HuH-7 (cell line): ENCODE measurements around the gene DLG2.
A peak's percentile ranks its signal among the peaks of the same experiment; 100 is the strongest.

Source experiments
- DNase-seq: peaks from one replicate; pipeline ENCODE4 v3.0.0; 2011; ENCODE audit warnings: low spot score

DLG2 gene

DNA sequence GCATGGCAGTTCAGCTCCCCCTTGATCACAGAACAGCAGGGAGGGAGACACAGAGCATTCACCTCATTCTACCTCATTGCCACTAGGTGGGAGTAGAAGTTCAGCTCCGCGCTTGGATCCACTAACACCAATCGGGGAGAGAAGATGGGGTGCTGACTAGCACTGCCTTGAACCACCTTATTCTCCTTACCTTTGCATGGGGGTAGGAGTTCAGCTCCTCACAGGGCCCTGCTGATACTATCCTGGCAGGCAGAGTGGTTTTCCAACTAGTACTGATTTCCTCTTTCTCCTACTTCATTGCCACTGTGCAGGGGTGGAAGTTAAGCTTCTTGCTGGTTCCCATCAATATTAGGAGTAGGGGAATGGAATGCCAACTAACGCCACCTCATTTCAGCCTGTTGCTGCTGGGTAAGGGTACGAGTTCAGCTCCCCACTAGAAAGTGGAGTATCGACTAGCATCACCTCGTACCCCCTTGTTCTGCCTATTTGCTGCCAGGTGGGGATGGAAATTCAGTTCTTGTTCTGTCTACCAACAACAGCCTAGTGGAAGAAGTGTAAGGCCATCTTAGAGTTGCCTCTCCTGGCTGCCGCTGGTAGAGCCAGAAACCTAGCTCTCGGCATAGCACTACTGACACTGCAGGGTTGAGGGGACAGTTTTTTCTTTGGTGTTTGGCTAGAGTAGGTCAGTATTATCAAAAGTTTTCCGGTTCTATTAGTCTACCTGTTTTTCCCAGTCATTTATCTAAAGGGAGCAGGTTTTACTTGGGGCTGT is 1790.1 kb downstream of the DLG2 start:
- DNase-seq: peak; percentile 43

DNA sequence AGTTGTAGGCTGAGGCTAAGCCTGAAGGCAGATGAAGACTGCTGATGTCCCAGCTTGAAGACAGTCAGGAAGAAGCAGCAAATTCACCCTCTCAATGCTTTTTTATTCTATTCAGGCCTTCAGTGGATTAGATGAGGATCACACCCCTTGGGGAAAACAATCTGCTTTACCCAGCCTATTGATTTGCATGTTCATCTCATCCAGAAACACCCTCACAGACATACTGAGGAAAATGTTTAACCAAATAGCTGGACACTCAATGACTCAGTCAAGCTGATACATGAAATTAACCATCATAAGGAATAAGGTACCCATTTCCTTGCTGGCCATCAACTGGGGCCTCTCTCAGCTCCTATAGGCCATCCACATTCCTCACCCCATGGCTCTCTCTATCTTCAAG is 1791.1 kb downstream of the DLG2 start:
- no peak for DNase-seq

DNA sequence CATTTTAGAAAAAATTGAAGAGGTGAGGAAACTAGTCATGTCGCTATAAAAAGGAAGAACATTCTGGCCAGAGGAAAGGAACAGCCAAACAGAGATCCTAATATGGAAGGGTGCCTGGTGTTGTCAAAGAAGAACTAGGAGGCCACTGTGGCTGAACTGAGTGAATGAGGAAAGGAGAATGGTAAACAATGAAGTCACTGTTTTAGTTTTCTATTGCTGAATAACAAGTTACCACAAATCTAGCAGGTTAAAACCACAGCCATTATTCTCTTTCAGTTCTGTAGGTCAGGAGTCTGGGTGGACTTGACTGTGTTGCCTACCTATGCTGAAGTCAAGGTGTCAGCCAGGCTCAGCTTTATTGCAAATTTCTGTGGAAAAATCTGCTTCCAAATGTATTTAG is 1791.7 kb downstream of the DLG2 start:
- no peak for DNase-seq

DNA sequence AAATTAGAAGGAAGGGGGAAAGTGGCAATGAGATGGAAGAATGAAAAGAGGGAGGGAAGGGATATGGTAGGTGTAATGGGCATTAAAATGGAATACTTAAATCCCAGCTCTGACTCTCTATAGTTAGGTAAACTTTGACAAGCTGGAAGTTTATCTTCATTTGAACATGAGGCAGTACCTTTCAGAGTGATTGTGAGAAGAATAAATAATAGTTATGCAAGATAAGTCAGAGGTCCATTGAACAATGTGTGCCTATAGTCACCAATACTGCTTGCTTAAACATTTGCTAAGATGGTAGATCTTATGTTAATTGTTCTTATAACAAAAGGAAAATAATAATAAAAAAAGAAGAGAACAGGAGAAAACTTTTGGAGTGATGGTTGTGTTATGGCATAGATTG is 1795.2 kb downstream of the DLG2 start:
- DNase-seq: no peak

DNA sequence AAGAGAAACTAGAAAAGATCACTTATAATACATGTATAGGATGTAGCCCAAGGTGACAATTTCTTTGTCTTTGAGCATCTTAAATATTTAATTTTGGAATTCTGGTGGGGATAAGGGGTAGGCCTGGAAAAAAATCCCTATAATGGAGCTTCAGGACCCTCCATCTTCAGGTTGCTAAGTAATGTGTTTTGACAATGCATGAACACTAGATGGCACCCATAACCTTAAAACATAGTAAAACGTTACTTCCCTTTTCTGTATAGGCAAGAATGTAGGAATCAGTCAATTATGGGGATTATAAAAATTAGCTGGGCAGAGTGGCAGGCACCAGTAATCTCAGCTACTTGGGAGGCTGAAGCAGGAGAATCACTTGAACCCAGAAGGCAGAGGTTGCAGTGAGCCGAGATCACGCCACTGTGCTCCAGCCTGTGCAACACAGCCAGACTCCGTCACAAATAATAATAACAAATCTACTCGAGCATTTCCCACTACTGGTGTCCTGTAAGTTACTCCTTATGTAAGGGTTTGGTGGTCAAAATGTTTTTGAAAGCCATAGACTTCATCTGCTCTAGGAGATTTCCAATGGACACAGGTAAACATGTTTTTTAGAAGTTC is 1799.1 kb downstream of the DLG2 start:
- peak; percentile 22 for DNase-seq

DNA sequence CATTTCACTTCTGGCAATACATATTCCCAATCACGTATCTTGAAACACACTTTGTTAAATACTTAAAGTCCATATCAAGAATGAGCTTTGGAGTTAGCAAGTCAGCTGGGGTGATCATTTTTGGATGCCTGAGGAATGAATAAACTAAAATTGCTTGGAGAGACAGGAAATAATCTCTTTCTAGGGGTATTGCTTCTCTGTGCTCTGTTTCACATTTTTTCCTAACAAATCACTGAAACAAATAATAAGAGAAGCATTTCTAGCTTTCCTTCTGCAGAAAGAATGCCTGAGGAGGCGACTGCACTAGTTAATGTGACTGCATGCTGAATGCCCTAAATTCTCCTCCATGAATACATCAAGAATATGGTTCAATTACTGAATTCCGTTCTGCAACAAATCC is 1799.6 kb downstream of the DLG2 start:
- DNase-seq: no peak

DNA sequence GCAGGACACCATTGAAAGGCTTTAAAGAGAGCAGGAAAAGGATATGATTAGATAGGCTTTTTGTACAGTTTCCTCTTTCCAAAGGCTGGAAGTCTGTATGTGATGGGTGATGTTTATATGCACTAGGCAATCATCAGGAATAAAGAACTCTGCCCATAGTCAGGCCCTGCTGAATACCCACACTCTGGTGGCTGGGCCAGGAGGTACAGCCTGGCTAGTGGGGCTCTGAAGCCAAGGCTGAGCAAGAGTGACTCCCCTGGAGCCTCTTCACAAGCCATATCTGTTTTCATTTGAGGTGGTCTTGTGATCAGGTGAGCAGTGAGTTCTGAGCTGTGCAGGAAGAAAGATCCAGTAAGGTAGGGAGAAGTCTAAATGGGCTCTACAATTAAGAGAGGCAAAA is 1801.1 kb downstream of the DLG2 start:
- no peak for DNase-seq

- DNase-seq: no peak
These were observed 1803.6 kb downstream of the DLG2 start for GRCh38 chr11:83823461-83824025.

GRCh38 chr11:83819931-83820549 is 1807.1 kb downstream of the DLG2 start:
- peak; percentile 4 for DNase-seq

DNA sequence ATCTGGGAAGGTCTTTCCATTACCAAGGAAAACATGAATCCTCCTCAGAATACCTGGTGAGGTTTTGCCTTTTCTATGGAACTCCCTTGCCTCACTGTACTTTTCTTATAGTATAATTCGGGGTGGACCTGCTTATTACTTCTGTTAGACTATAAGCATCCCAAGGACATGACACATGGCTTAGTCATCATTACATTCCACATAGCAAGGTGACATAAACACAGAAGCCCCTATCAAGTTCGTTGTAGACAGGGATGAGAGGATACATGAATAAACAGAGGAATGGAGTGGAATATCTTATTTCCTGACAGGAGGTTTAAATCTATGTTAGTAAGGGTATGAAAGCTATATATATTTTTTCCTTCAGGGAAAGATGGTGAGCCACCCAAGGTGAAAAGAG is 1808.8 kb downstream of the DLG2 start:
- DNase-seq: no peak

- DNase-seq: peak; percentile 9
These were observed 1810.5 kb downstream of the DLG2 start for GRCh38 chr11:83816572-83817187.

DNA sequence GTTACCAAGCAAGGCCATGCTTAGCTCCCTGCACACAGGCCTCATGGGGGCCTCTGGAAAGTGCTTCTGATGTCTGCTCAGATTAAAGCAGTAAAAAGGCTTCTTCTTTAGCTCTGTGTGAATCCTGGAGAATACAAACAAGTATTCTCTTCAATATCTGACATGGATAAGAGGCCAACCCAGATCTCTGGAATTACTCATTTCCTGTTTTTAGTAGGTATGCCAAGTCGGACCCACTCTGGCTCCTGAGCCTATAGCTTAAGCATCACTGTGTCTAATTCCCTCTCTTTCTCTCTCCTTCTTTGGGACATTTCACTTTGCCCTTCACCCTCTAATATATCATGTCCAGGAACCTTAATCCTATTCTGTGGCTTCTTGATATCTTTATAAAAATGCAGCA is 1811.4 kb downstream of the DLG2 start:
- DNase-seq: no peak

- DNase-seq: no peak
These were observed 1813.8 kb downstream of the DLG2 start for GRCh38 chr11:83813296-83813695.

GRCh38 chr11:83809274-83809673 is 1817.9 kb downstream of the DLG2 start:
- DNase-seq: no peak

GRCh38 chr11:83801799-83802198 is 1825.3 kb downstream of the DLG2 start:
- DNase-seq: no peak

GRCh38 chr11:83793310-83793709 is 1833.8 kb downstream of the DLG2 start:
- DNase-seq: no peak

GRCh38 chr11:83791557-83791956 is 1835.6 kb downstream of the DLG2 start:
- DNase-seq: no peak

GRCh38 chr11:83785942-83786341 is 1841.2 kb downstream of the DLG2 start:
- DNase-seq: no peak

GRCh38 chr11:83784419-83784818 is 1842.7 kb downstream of the DLG2 start:
- DNase-seq: no peak

DNA sequence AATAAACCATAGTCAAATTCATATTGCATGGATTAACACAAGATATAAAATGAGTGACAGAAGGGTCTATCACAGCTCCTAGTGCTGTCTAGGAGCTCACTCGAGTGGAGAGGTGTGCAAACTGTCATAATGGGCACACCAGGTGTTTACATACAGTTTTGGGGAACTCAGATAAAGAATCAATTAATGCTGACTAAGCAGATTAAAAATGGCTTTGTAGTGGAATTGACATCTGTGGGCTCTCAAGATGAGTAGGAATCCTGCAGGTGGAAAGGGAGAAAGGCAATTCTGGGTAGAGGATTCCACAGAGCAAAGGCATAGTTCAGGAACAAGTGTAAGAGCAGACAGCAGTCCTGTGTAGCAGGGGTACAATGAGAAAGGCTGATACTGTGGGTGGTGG is 1844.8 kb downstream of the DLG2 start:
- DNase-seq: no peak

DNA sequence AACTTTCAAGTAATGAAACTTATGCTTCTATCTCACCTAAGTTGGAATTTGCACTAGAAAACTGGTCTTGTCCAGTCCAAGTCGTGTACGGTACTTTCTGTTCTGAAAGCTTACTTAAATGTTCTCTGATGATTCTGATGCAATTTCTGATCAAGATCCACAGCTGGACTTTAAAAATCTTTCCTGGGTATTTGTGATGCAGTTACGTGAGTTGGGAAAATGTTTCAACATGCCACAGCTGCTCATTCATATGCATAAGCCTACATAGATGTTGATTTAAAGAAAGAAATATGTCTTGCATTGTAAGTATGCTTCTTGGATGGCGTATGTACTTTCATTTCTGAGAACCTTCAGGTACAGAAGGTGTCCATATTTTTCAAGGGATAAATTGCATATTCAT is 1847.3 kb downstream of the DLG2 start:
- no peak for DNase-seq

DNA sequence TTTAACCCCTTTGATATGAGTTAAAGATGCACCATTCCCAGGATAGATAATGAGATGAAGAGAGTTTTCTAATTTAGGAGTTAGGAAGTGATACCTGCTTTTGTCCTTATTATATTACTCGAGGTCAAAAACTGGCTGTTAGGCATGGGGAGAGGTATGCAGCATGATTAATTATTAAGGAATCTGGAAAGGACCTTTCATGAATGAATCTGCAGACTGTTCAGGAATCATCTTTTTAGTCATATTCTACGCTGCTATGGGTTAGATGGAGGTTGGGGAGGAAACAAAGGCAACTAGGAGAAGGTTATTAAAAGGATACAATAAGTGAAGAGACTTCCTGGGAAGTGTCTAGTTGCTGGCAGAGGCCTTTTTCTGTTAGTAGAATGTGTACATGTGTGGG is 1848.5 kb downstream of the DLG2 start:
- no peak for DNase-seq
